ENCODE data around the gene HOXA5.

HOXA5 gene

DNA sequence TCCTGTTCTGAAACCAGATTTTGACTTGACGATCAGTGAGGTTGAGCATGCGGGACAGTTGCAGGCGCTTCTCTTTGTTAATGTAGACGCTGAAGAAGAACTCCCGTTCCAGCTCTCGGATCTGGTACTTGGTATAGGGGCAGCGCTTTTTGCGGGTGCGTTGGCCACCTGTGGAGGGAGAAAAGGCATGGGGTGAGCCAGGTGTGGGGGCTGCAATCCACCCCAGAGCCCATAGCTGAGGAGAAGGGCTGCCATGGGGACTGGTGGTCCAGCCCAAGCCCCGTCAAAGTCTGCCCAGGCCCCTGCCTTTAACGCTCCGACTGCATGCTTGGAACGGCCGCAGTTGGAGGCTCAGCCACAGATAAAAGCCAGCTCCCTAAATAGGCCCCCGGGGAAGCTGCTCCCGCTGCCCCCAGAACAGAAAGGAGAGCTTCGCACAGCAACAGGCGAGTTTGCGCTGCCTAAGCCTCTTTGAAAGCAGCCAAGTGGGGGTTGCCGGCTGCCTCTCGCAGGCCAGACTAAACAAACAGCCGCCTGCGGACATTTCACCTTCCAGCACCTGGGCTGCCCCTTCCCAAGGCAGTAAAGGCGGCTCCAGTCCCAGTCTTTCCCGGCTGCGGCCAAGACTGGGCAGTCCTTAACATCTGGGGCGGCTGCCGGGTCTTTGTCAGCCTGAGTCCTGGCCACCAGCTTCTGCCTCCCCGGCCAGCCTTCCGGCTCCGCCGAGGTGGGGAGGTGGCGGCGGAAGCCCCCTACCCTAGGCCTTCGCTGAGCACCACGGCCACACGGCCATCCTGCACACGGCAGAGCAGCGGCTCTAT, 39.6 kb upstream of the HOXA5 start:
- no peak for DNase-seq (ENCODE audit: low spot score)

DNA sequence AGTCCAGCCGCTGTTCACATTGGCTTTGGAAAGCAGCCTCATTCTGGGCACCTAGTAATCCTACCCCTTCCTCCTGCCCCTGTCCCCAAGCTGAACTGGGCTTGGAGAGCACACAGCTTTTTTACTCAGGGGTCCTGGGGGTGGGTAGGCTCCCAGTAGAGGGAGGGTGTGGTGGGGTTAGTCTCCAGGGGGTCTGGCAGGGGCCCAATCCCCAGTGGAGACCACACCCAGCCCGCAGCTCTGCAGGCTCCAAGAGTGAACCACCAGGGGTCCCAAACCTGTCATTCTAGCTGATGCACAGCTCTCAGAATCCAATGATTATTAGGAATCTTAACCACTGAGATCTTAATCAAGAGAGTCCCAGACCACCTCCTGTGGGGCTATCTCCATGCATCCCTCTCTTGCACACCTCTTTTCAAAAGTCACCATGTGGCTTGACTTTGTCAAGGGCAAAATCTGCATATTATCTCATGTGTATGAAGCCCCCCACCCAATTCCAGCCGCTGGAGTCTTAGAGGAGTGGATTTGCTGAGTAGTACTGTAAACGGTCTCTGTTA, 38.9 kb upstream of the HOXA5 start:
- no peak for DNase-seq (ENCODE audit: low spot score)

DNA sequence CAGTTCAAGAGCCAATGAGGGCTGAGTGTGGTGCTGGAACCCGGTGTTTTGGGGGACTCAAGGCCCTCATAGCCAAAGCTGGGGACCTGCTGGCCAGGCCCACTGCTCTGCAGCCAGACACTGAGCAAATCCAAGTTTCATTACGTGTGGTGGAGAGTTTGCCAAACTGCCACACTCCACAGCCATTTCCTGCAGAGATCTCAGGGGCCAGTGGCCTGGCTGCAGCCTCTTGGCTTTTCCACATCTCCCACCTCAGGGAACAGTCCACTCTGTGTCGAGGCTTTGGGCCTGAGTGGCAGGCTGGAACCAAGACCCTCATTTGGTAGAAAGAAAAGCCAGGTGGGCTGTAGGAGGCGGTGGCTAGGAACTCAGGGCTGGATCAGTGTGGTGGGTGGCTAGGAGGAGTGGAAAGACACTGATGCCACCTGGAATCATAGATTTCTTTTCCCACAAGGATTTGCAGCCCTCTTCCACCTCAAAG, 38.4 kb upstream of the HOXA5 start:
- no peak for DNase-seq (ENCODE audit: low spot score)

DNA sequence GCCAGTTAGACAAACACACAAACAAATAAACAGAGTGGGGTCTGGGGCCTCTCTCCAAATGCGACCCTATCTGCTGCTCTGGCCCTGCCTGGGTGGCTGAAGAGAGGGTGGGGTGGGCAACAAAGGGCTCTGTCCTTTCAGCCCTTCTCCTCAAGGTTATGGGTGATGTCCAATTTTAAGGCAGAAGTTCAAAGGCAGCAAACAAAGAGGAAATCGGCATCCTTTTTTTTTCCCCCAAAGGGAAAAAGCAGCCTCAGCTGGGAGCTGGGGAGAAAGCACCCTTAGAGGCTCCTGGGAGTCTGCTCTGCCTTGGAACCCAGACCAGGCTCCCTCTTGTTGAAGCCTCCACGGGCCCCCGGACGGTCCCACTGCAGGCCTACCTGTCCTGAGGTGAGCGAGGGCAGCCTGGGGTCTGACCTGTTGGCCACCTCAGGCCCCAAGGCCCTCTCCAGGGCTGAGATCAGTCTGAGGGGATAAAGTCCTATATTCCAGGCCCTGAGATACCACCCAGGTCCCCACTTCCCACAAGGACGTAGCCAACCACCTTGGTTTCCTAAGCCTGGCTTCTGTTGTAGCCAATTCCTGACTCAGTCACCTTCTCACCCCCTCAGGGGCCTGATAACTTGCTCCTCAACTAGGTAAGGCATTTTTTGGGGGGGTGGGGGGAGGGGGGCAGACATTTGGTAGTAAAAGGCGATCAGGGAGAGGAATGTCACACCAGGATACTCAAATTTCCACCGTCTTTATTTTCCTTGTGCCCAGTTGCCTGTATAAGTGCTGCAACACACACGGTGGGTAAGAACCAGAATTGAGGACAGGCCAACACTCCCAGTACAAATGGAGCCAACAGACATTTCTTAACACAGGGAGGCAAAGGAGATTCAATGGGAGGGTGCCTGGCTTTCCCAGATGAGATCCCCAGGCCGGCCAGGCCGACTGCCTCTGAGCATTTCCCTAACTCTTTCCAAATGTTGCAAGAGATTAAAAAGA, 37.2 kb upstream of the HOXA5 start:
- DNase-seq (ENCODE audit: low spot score), result no peak

DNA sequence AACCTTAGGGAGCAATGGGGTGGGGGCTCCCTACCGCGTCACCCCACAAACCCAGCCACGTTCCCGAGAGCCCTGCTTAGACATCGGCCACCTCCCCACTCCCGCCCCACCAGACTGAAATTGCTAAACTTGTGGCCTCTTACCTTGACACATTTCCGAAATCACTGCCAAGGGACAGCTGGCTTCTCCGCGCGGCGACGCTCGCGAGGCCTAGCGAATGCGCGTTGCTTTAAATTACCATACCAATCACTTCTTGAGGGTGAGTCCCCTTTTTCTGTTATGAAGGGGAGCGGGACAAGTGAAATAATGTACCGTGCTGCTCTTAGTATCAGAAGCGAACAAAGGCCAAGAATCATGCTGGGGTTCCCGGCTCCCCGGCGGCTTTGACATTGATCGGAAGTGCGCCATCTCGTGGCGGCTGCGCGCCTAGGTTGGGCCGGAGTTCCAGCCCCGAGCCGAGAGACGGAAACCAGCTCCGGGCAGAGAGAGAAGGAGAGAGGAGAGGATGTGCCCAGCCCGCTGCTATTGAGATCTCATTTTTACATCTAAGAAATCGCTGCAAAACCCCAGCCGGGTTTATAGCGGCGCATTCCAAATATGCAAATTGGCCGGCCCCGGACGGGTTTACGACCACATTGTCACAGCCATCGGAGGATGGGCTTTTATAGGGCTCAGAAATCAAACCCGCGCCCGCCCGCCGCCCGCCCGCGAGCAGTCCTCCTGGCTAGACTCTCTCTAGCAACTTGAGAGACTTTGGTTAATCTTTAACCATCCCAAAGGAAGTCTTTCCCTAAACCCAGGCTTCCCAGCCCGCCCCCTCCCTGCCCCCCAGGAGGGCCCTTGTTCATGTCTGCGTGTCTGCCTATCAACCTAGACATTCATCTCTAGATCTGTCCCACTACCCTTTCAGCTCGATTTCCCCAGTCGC, 36.3 kb upstream of the HOXA5 start:
- peak; percentile 36 for DNase-seq (ENCODE audit: low spot score)

DNA sequence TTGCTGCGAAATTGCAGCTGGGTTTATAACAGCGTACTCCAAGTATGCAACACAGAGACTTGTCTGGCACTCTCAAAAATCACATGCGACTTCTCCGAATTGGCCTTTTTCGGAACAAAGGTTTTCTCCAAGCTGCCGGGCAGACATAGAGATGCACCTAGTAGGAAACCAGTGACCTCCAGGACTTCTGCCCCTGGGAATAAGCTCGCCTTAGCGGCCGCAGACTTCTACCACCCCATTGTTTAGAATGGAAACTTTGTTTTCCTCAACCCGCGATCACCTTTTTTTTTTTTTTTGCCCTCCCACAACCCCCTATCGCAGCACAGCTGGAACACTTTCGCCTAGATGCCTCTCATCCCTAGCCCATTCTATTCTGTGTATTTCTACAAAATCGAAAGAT, 35.5 kb upstream of the HOXA5 start:
- no peak for DNase-seq (ENCODE audit: low spot score)

DNA sequence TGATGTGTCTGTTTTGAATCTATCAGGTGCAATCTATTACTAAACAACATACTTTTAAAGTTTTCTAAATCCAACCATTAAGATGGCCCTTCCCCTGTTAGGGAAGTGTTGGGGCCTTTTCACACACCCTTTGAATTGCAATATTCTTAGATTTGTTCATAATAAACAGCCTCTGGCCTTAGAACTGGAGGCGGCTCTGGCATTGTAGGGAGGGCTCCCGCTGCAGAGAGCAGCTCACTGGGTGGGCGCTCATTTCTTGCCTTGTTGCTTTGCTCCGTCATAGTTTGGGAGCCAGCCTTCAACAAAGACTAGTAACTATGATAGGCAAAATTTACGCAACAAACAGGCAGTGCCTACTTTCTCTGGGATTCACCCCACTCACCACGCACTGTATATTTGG, 34.9 kb upstream of the HOXA5 start:
- no peak for DNase-seq (ENCODE audit: low spot score)

DNA sequence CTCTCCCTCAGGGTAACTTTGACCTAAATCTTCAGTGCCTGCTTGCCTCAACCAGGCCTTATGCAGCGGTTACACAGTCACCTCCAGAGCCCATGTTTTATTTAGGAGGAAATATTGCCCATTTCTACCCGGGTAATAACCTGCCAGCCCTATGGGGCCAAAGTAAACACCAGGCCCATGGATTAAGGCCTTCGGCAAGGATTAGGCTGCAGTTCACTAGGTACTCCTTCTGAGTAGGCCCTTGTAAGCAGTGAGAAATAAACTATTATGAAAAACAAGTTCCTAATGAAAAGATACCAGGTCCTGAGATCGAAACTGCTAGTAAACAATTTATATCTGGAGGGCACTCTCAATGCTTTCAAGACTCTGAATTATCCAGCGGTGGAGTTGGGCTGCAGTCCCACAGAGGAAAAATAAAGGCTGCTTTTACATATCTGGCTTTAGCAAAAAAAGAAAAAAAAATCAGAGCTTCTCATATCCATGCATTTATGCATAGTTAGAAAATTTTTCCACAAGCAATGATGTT, 34.4 kb upstream of the HOXA5 start:
- DNase-seq (ENCODE audit: low spot score), result no peak

DNA sequence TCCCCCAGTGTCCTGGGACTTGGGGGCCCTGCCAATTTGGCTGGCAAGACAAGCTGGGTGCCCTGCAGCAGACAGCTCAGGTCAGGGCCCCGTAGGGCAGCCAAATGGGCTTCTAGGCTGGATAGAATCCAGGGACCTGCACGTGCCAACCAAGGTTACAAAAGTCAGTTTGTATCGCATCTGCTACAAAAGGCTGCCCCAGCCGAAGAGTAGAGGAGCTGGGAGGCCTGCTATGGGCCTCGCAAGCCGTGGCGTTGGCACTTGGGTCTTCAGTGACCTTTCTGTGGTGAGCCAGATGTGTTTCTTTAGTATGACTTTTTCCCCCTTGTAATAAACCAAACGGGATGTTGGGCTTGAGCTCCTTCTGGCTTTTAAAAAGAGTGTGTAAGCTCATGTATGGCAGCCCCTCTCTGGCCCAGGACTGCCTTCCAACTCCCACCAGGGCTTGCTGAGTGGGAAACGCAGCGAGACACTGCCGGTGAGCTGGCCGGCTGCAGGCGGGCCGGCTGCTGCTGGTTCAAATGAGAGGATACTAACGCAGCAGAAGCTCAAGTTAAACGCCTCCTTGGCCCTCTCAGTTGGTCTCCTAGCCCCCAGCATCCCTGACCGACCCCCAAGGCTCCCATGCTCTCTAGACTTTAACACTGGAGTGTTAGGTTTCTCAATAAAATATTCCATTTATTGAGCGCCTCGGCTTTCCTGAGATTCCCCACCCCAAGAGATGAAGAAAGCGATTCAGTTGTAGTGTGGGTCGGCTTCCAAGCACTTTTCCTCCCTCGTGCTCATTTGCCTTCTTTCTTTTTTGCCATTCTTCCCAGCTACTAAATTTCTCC, 33.7 kb upstream of the HOXA5 start:
- DNase-seq (ENCODE audit: low spot score), result no peak

DNA sequence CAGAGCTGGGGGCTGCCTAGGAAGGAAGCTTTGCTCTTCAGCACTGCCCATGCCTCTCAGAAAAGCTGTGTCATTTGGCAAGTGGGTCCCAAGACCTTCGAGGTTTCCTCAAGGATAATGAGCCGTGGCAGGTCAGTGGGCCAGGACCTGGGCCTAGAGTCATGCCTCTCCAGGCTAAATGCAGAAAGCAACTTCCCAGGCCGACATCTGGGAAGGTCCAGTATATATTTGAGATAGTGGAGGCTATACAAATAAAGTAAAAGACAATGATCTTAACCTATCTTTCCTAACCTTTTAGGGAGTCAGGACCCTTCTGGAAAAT, 33.0 kb upstream of the HOXA5 start:
- DNase-seq (ENCODE audit: low spot score), result no peak

DNA sequence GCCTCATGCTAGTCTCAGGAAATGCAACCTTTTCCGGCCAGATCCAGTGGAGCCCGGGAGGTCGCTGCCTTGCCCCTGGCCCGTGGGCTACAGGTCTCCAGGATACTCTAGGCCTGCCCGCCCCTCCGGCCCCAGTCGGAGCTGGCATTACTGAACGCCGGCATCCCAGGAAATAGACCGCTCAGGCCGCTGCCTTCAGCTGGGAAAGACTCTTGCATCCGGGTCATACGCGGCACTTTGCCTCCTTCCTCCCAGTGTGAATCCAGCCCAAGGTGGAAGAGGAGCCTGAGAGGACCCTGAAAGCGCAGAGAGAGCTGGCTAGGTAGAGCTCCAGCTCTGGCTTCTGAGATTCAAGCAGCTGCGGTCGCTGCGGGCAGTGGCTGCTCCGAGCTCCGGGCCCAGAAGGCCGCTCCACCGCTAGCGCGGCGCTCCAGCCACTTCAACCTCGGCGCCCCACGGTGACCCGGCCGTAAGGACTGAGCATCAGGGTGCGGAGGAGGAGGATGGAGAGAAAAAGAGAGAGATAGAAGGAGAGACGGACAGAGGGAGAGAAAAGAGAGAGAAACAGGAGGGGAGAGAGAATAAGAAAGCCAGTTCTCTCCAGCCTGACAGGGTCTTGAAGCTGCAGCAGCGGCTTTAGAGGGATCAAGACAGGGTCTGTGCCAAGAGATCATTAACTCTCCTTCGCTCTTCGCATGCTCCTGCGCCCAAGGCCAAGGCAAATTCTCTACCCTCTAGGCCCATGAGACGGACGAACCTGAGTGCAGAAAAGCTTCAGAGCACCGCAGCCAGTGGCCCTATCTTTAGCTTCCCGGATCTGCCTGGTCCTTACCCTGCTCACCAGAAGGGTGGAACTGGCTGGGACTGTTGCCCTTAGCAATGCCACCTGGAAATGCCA, 32.4 kb upstream of the HOXA5 start:
- DNase-seq (ENCODE audit: low spot score), result no peak

DNA sequence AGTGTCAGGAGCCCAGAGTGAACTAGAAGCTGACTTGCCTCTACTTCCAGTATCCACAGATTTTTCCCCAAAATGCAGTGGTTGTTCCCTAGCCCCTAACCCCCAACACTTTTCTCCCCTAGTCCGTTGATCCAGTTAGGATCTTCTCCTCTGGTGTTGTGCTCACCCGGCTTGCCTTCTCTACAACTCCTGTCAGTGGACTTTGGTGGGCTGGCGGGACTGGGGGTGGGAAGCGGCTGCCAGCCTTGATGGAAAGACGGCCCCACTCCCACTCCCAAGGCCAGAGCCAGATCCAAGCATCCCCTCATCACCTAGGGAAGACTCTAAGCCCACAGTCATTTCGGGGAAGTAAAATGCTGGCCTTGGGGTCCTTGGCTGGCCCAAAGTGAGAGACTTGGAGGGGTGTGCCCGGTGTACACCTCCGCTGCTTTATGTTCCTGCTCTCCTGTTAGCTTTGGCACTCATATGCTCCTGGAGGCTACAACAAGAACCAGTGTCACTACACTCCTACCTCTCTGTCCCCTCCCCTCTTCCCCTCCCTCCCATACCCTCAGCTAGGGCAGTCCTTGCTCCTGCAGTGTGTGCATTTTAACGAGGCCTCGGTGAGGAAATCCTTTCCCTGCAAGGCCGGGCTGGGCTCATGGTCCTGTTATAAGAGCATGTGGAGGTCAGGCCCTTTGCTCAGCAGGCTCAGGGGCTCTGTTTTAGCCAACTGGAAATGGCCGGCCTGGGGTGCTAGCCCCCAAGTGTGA, 31.6 kb upstream of the HOXA5 start:
- DNase-seq (ENCODE audit: low spot score), result no peak

DNA sequence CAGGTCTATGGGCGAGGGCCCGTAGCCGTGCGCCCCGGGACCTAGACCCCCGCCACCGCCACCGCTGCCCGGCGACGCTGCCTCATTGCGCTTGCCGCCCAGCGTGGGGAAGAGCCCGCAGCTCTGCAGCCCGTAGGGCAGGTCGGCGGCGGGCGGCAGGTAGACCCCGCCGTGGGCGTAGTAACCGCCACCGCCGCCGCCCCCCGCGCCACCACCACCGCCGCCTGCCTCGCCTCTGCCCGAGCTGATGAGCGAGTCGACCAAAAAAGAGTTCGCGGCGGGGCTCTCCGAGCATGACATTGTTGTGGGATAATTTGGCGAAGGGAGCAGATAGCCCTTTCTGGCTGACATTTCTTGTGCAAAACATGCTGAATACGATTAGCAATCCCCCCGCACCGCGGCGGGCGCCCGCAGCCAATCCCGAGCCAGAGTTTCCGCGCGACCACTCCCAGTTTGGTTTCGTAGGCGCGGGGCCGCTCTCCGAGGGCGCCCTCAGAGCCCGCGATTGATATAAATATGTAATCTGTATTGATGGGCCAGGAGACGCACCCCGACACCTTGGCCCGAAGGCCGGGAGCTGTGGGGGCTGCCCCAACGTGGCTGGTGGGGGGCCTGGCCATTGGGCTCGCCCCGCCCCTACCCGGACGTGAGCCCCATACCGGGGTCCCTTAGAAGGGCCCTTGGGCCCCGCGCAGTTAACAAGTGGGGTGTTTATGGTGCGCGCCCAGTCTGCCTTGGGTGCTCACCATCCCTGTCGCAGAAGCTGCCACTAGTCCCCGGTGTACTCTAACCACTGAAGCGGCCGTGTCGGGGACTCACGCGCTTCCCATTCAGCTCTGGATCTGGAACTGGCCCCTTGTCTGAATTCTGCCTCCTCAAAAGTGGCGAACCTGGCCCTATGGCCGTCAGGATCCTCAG, 30.7 kb upstream of the HOXA5 start, which contains the start of gene HOXA10:
TSS of gene HOXA10 (minus strand) at position 365 of the 918 bp plus-strand sequence. CDS start at position 351, 14 bp downstream.
- DNase-seq (ENCODE audit: low spot score), result no peak

DNA sequence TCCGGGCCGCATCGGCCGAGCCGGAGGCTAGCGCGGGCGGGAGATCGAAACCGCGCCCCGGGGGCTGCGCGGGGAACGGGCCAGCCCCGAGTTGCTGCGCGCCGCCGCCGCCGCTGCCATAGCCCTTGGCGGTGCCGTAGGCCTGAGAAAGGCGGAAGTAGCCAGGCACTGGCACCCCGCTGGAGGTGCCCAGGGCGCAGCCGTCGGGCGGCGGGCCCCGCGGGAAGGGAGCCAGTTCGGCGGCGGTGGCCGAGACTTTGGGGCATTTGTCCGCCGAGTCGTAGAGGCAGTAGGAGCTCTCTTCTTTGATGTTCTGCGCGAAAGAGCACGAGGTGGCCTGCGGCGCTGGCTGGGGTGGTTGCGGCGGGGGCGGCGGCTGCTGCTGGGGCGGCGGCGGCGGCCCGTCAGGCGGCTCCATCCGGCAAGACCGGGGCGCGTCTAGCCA, 30.1 kb upstream of the HOXA5 start:
- no peak for DNase-seq (ENCODE audit: low spot score)

DNA sequence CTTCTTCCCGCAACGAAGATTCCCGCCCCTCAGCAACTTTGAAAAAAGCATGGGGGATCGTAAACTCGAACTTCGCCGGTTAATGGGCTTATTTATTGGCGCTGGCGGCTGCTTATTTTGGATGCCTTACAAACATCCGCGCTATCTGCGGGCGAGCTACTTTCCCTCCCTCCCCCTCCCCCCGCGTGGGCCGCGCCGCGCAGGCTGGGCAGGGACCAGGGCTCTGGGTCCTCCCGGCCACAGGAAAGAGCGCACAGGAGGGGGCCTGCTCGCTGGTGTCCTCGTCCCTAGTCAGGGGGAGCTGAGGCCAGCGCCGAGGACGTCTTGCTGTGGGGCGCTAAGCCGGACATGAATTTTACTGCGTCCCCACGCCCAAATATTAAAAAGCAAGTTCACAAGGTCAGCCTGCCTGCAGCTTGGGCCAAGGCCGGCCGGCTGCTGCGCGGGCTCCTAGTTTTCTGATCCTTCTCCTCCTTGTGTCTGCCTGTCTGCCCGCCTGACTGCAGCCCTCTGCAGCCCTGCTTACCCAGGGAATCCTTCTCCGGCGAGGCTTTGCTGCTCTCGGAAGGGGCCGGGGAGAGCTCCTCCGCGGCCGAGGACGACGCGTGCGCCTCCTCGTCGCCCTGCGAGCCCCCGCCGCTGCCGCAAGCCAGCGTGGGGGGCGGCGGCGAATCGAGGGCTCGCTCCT, 29.5 kb upstream of the HOXA5 start:
- DNase-seq (ENCODE audit: low spot score), result no peak

DNA sequence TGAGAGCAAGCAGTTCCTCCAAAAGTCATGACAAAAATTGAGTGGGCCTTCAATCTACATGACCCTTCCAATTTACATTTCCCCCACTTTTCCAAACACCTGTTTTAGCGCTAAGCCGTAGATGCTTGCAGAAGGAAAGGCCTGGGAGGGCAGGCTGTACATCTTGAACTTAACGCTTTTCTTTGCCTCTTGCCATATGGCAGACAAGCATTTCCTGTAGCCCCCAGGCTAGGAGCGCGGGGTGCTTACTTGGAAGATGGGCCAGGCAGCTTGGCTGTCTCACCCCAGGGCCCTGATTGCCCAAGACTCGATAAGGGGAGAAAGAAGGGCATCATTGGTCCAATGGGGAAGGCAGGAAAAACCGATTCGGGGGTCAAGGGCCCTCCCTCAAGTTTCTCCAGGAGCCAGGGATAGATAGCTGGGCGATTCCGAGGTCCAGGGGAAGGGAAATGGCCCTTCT, 28.9 kb upstream of the HOXA5 start:
- no peak for DNase-seq (ENCODE audit: low spot score)
